Measurements from ENCODE around the gene DCAF17.

DCAF17 gene

DNA sequence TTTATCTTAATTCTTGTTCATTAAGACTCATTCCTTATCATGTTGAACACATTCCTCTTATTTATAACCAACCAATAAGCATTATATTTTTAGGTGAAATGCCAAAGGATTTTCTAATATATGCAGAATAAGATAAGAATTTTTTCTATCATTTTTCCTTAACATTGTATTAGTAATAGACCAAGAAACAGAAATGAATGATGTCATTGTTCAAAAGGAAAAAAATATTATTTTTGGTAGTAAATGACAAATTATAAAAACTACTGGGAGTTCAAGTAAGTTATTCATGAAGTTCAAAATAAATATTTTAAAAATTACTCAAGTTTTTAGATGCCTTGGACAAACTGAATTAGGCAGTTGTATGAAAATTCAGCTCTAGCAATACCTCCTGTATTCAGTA, 25.5 kb downstream of the DCAF17 start:
- no peak overlapping the region for H3K4me3 ChIP-seq (ENCODE audit: low read length)
- TF ChIP-seq ZNF274 (IDR thresholded peaks at IDR 0.05; ENCODE audit: low read depth, low read length): no peak

- TF ChIP-seq ZNF274 (IDR thresholded peaks at IDR 0.05; ENCODE audit: low read depth, low read length): no peak
- H3K4me3 ChIP-seq (ENCODE audit: low read length): no peak overlapping the region
Observed at GRCh38 chr2:171460537-171460936, 26.5 kb downstream of the DCAF17 start.

DNA sequence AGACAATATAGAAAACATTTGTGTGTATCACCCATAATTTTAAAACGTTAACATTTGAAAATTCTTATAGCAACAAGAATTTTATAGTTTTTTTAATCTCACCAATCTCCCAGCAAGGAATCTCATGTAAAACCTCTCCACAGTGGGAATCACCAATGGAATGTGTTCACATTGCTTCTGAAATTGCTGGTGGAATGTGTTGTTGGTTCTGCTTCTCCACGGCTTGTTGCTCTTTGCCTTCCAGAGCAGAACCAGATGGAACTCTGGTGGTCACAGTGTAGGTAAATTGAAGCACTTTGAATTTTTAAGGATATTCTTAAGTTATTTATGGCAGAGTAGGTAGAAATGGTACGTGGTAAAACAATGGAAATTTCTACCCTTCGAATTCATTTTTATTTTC, 35.1 kb downstream of the DCAF17 start:
- no peak overlapping the region for H3K4me3 ChIP-seq (ENCODE audit: low read length)
- TF ChIP-seq ZNF274 (IDR thresholded peaks at IDR 0.05; ENCODE audit: low read depth, low read length): no peak

DNA sequence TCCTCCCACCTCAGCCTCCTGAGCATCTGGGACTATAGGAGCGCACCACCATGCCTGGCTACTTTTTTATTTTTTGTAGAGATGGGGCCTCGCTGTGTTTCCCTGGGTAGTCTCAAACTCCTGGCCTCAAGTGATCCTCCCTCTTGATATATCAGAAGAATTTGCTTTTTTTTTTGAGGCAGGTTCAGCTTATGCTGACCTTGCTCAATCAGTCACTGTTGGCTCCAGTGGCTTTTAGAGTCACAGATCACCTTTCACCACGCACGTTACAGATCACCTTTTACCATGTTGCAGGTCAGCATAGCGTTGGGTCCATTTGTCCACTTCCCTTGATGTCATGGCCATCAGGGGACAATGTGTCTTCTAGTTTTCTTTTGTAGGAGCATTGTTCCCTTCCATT, 36.1 kb downstream of the DCAF17 start:
- TF ChIP-seq ZNF274 (IDR thresholded peaks at IDR 0.05; ENCODE audit: low read depth, low read length): no peak
- no peak overlapping the region for H3K4me3 ChIP-seq (ENCODE audit: low read length)

DNA sequence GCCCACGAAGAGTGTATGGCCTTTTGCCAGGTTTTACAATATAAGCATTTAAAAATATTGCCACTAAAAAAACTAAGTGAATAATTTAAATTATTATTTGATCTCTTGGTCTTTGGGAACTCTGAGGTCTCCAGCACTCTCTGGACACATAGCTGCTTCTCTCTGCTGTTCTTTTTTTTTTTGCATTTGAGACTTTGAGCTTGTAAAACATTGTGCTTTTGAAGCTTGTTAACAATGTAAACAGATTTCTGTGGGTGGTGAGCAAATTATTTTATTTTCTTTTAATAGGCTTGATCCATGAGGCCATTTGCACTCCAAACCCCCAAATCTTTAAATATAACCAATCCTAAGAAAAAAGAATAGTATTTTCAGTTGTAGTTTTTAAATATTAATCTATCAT, 42.0 kb downstream of the DCAF17 start:
- H3K4me3 ChIP-seq (ENCODE audit: low read length): no peak overlapping the region
- no peak for TF ChIP-seq ZNF274 (IDR thresholded peaks at IDR 0.05; ENCODE audit: low read depth, low read length)

GRCh38 chr2:171478345-171478744, 44.3 kb downstream of the DCAF17 start:
- H3K4me3 ChIP-seq (ENCODE audit: low read length): no peak overlapping the region
- no peak for TF ChIP-seq ZNF274 (IDR thresholded peaks at IDR 0.05; ENCODE audit: low read depth, low read length)

DNA sequence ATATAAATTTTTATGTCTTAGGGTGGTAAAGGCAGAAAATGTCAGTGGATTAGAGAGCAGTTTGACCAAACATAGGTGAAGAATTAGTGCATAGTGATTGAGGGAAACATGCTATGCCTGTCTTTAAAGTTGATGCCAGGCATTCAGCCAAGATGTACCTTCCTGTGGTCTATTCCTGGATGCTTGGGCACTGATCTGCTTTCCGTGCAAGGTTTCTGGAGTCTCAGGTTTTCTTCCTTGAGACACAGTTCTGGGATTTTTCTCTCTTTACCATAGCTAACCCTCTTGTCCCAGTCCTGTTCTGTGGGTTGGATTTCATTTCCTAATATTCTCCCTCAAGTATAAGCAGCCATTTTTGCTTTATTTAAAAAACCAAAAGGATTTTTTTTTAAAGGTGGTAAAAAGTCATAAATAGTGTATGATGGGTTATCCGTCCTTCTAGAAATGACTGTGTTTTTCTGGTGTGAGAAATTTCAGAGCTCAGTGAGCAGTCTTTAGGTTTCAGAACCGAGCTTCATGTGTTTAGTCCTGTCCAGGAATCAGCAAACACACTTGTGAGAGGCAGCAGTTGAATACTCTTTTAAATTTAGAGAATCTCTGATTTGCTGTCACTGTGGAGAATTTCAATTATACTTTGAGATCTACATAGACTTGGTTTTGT, 45.3 kb downstream of the DCAF17 start:
- no peak overlapping the region for H3K4me3 ChIP-seq (ENCODE audit: low read length)
- TF ChIP-seq ZNF274 (IDR thresholded peaks at IDR 0.05; ENCODE audit: low read depth, low read length): no peak

- TF ChIP-seq ZNF274 (IDR thresholded peaks at IDR 0.05; ENCODE audit: low read depth, low read length): no peak
- no peak overlapping the region for H3K4me3 ChIP-seq (ENCODE audit: low read length)
Observed at GRCh38 chr2:171480908-171481307, 46.9 kb downstream of the DCAF17 start.

DNA sequence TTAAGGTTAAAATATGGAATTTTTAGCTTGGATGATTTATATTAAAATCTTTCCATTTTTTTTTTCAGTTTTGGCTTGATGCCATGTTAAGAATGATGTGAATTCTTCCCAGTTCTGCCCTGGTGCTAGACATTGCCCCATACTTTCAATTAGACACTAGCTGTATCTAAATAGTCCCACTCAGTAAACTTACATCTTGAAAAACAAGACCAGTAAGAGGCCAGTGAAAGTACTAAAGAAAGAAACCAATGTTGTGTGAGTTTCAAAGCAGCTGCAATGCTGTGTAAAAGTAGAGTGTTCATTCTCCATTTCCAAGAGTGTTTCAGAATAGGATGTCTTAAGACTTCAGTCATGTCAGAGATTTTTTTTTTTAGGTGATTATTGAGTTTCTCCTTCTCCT, 48.3 kb downstream of the DCAF17 start:
- no peak overlapping the region for H3K4me3 ChIP-seq (ENCODE audit: low read length)
- TF ChIP-seq ZNF274 (IDR thresholded peaks at IDR 0.05; ENCODE audit: low read depth, low read length): no peak

DNA sequence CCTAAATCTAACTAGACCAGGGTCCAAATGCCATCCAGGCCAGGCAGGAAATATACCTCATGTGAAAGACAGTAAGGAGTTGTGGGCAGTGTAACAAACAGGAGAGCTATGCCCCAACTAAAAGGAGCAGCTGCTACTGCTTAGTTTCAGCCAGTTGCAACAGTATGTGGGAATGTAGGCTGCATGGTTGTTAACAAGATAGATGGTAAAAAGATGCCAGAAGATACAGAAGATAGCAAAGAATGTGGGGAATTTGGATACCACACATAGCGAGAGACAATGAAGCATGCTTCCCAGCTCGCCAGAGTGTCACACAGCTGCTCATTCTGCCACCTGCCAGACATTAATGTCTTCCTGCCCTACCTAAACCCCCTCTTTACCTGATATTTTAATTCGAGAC, 48.9 kb downstream of the DCAF17 start:
- no peak for TF ChIP-seq ZNF274 (IDR thresholded peaks at IDR 0.05; ENCODE audit: low read depth, low read length)
- no peak overlapping the region for H3K4me3 ChIP-seq (ENCODE audit: low read length)

GRCh38 chr2:171483793-171484192, 49.8 kb downstream of the DCAF17 start:
- H3K4me3 ChIP-seq (ENCODE audit: low read length): no peak overlapping the region
- TF ChIP-seq ZNF274 (IDR thresholded peaks at IDR 0.05; ENCODE audit: low read depth, low read length): no peak

DNA sequence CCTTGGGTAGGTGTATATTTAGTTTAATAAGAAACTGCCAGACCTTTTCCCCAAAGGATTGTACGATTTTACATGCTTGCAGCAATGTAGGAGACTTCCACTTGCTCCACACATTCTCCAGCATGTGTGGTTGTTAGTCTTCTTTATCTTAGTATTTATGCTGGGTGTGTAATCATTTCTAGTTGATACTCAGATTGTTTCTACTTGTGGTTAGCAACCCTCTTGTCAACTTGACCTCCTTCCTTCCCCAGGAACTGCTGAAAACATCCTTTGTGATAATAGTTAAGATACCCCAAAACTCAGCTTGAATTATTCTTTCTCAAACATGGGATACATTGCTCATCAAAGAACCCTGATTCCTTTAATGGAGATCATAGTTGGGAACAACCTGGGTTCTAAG, 51.1 kb downstream of the DCAF17 start:
- no peak for TF ChIP-seq ZNF274 (IDR thresholded peaks at IDR 0.05; ENCODE audit: low read depth, low read length)
- no peak overlapping the region for H3K4me3 ChIP-seq (ENCODE audit: low read length)

- H3K4me3 ChIP-seq (ENCODE audit: low read length): no peak overlapping the region
- TF ChIP-seq ZNF274 (IDR thresholded peaks at IDR 0.05; ENCODE audit: low read depth, low read length): no peak
Observed at GRCh38 chr2:171487201-171487600, 53.2 kb downstream of the DCAF17 start.

DNA sequence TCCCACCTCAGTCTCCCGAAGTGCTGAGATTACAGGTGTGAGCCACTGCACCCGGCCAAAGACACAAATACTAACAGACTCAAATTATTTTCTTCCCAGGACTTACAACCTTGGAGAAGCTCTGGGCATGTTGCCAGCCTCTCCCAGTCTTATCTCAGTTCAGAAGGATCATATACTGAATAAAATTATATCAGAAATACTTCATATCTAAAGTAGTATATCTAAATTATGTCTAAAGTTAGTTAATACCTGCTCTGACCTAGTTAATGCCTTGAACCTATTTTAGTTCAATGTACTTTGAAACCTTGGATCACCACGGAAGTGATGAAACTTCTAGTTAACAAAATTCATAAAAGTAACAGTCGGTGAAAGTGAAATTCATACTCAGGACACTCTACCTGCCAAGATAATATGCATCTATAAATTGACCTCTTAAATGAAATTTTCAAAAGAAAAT, 53.8 kb downstream of the DCAF17 start:
- H3K4me3 ChIP-seq (ENCODE audit: low read length): no peak overlapping the region
- no peak for TF ChIP-seq ZNF274 (IDR thresholded peaks at IDR 0.05; ENCODE audit: low read depth, low read length)

GRCh38 chr2:171490577-171490976, 56.6 kb downstream of the DCAF17 start:
- H3K4me3 ChIP-seq (ENCODE audit: low read length): no peak overlapping the region
- no peak for TF ChIP-seq ZNF274 (IDR thresholded peaks at IDR 0.05; ENCODE audit: low read depth, low read length)

GRCh38 chr2:171491292-171491691, 57.3 kb downstream of the DCAF17 start:
- no peak for TF ChIP-seq ZNF274 (IDR thresholded peaks at IDR 0.05; ENCODE audit: low read depth, low read length)
- H3K4me3 ChIP-seq (ENCODE audit: low read length): no peak overlapping the region
